ENCODE measurements around the gene KCNH2. TPM values are rescaled to one million over a fixed set of nuclear protein-coding genes. Genes with fewer than 3 reads are reported as not detected.

KCNH2 gene
- total and polyA plus RNA-seq, 10 of the 15 experiments (the other 5 are each of a cell fraction or from before 2014, with no cell fraction given), result 0.04 to 0.24 (median 0.17) TPM; not detected in 6

GRCh38 chr7:150981644-150982043 lies 3.5 kb upstream of the KCNH2 start:
- ChIA-PET POLR2A (no interaction called here), CTCF (interaction anchor here (1.3 kb wide), 1 partner anchor 19 kb away, joined by 6 read pairs; no protein-coding TSS in a partner anchor), RAD21 (ENCODE audit: unreplicated experiment) (no interaction called here), SMC1A (ENCODE audit: uncharacterized antibody, unreplicated experiment) (no interaction called here)
- Histone ChIP-seq H3K4me3 (no peak overlapping the region), H3K27ac (ENCODE audit: control insufficient read depth, insufficient read depth) (no peak overlapping the region), H3K9ac (ENCODE audit: control insufficient read depth, insufficient read depth, low read length) (no peak overlapping the region), H2AFZ (ENCODE audit: control insufficient read depth, low read depth, low read length) (no peak overlapping the region), H3K36me3 (ENCODE audit: control insufficient read depth in 2 of 2, insufficient read depth in 2 of 2, low read length in 1 of 2) (no peaks in the 10 kb centered on the region), H3K4me2 (ENCODE audit: control insufficient read depth, insufficient read depth) (no peak overlapping the region), H3K79me2 (ENCODE audit: control insufficient read depth, insufficient read depth, low read length) (no peaks in the 10 kb centered on the region), H3K9me3 (replicated peaks; ENCODE audit: control insufficient read depth, insufficient read depth, low read length) (no peaks in the 10 kb centered on the region), H3K27me3 (replicated peaks in 1 of 2; ENCODE audit: control insufficient read depth in 2 of 2, insufficient read depth in 2 of 2, low read length in 1 of 2) (peaks cover 7 to 9% of the 10 kb centered on the region in 2 experiments), H3K4me1 (ENCODE audit: control insufficient read depth, insufficient read depth, low read length) (no peaks in the 10 kb centered on the region), H4K20me1 (ENCODE audit: control insufficient read depth, insufficient read depth) (no peaks in the 10 kb centered on the region)
- ATAC-seq (no peak), DNase-seq (ENCODE audit: low read depth, low spot score) (no peak), FAIRE-seq (no peak)
- in situ Hi-C loops (cut with MboI) (no loop called here), intact Hi-C loops (cut with micrococcal nuclease; ENCODE audit: unreplicated experiment) (loop anchor here (5.0 kb wide), 1 partner anchor 534 kb away; no protein-coding TSS in a partner anchor)
- no TSS peak for BruUV-seq (replicated peaks)
- 26% methylated on average over 5 of the region's 6 CpGs for WGBS (ENCODE audit: insufficient coverage, insufficient replicate concordance, low lambda C conversion rate, missing lambda C conversion rate)
- TF ChIP-seq SUZ12 (IDR thresholded peaks at IDR 0.05; ENCODE audit: unreplicated experiment) (no peak), CEBPB (IDR thresholded peaks at IDR 0.05; ENCODE audit: borderline replicate concordance in 1 of 2, low read depth in 2 of 2, low read length in 2 of 2) (no peak), SUPT20H (IDR thresholded peaks at IDR 0.05; ENCODE audit: borderline replicate concordance, control insufficient read depth, low read depth, low read length) (no peak), HDAC6 (IDR thresholded peaks at IDR 0.05; ENCODE audit: unreplicated experiment) (no peak), HSF1 (IDR thresholded peaks at IDR 0.05; ENCODE audit: low read depth, low read length) (no peak), KLF5 (IDR thresholded peaks at IDR 0.05; ENCODE audit: partially characterized antibody) (no peak), YY1 (IDR thresholded peaks at IDR 0.05; ENCODE audit: low read depth, low read length) (no peak), CTCF (IDR thresholded peaks at IDR 0.05 in 2 of 3, conservative IDR thresholded peaks at IDR 0.05 in 1 of 3; ENCODE audit: control insufficient read depth in 2 of 3, extremely low read depth in 1 of 3, insufficient read depth in 1 of 3, low read depth in 3 of 3, low read length in 3 of 3) (no peak), BACH1 (IDR thresholded peaks at IDR 0.05; ENCODE audit: borderline replicate concordance) (no peak), ZBTB40 (IDR thresholded peaks at IDR 0.05; ENCODE audit: borderline replicate concordance) (no peak), ZBTB33 (IDR thresholded peaks at IDR 0.05) (no peak), CHD1 (IDR thresholded peaks at IDR 0.05; ENCODE audit: low read depth, low read length) (no peak), STAT1 (conservative IDR thresholded peaks at IDR 0.05) (no peak), ATF3 (IDR thresholded peaks at IDR 0.05; ENCODE audit: borderline replicate concordance, extremely low read depth, low read depth, low read length) (no peak)
